SK-N-SH treated with all-trans-retinoic acid at 6 μM for 48 hours (cell line): ENCODE results near the gene PARD3B.

Source experiments
- ARNTL ChIP-seq: fragments of 450-650 bp; formaldehyde crosslinking; IDR thresholded peaks from 2 replicates; pipeline ENCODE4 v1.5.0; 2020; ENCODE audit warnings: low read depth, mild to moderate bottlenecking, moderate library complexity, borderline replicate concordance
- ESRRG ChIP-seq: fragments of 250-450 bp; sonication (Bioruptor Pico); IDR thresholded peaks from 2 replicates; pipeline ENCODE4 v1.6.1; 2021; ENCODE audit warnings: mild to moderate bottlenecking
- ISL1 ChIP-seq: fragments of 250-450 bp; sonication (Bioruptor Pico); IDR thresholded peaks from 2 replicates; pipeline ENCODE4 v2.1.2; 2022; ENCODE audit warnings: mild to moderate bottlenecking, moderate library complexity
- OSR1 ChIP-seq: fragments of 250-450 bp; sonication (Bioruptor Pico); IDR thresholded peaks from 2 replicates; pipeline ENCODE4 v1.8.0; 2022; ENCODE audit warnings: moderate library complexity, mild to moderate bottlenecking, inconsistent platforms
- RARB ChIP-seq: fragments of 250-450 bp; sonication (Bioruptor Pico); IDR thresholded peaks from 2 replicates; pipeline ENCODE4 v1.8.0; 2021; ENCODE audit warnings: mild to moderate bottlenecking, moderate library complexity
- ZFP30 ChIP-seq: fragments of 450-650 bp; formaldehyde crosslinking; IDR thresholded peaks from 2 replicates; pipeline ENCODE4 v1.5.0; 2022; ENCODE audit warnings: mild to moderate bottlenecking, moderate library complexity
- ZNF8 ChIP-seq: fragments of 450-650 bp; formaldehyde crosslinking; IDR thresholded peaks from 2 replicates; pipeline ENCODE4 v1.5.0; 2020; ENCODE audit warnings: mild to moderate bottlenecking, moderate library complexity
- TF ChIP-seq, protein P1 (sequence below): fragments of 250-450 bp; sonication (Bioruptor Pico); IDR thresholded peaks from 2 replicates; pipeline ENCODE4 v1.8.0; 2020; ENCODE audit warnings: mild to moderate bottlenecking, moderate library complexity, borderline replicate concordance
- TF ChIP-seq, protein P2 (sequence below): fragments of 250-450 bp; sonication (Bioruptor Pico); IDR thresholded peaks from 2 replicates; pipeline ENCODE4 v1.5.1; 2021; ENCODE audit warnings: mild to moderate bottlenecking, moderate library complexity
- TF ChIP-seq, protein P3 (sequence below): fragments of 250-450 bp; sonication (Bioruptor Pico); IDR thresholded peaks from 2 replicates; pipeline ENCODE4 v1.5.1; 2020; ENCODE audit warnings: low read depth, mild to moderate bottlenecking, moderate library complexity

DNA sequence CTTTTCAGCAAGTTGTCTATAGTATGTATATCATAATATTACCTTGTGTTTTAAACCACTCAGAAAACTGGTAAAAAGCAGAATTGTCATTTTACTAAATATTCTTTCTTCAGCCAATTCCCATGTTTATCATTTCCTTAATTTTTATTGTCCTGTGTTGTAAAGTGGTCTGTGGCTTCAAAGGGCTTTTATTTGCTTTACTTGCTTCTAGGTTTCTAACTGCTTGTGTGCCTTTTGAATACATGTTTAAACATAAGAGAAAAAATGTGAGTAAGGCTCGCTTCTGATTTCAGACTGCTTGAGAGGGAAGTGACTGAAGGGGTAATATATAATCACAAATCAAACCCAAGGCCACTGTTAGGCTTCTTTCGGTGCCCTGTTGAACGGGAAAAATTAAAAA lies 729.5 kb downstream of the PARD3B start:
- TF ChIP-seq ZFP30 (CRISPR knock-in tag), result no peak
- TF ChIP-seq, protein P1, sequence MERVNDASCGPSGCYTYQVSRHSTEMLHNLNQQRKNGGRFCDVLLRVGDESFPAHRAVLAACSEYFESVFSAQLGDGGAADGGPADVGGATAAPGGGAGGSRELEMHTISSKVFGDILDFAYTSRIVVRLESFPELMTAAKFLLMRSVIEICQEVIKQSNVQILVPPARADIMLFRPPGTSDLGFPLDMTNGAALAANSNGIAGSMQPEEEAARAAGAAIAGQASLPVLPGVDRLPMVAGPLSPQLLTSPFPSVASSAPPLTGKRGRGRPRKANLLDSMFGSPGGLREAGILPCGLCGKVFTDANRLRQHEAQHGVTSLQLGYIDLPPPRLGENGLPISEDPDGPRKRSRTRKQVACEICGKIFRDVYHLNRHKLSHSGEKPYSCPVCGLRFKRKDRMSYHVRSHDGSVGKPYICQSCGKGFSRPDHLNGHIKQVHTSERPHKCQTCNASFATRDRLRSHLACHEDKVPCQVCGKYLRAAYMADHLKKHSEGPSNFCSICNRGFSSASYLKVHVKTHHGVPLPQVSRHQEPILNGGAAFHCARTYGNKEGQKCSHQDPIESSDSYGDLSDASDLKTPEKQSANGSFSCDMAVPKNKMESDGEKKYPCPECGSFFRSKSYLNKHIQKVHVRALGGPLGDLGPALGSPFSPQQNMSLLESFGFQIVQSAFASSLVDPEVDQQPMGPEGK (CRISPR knock-in tag), result no peak
- TF ChIP-seq, protein P2, sequence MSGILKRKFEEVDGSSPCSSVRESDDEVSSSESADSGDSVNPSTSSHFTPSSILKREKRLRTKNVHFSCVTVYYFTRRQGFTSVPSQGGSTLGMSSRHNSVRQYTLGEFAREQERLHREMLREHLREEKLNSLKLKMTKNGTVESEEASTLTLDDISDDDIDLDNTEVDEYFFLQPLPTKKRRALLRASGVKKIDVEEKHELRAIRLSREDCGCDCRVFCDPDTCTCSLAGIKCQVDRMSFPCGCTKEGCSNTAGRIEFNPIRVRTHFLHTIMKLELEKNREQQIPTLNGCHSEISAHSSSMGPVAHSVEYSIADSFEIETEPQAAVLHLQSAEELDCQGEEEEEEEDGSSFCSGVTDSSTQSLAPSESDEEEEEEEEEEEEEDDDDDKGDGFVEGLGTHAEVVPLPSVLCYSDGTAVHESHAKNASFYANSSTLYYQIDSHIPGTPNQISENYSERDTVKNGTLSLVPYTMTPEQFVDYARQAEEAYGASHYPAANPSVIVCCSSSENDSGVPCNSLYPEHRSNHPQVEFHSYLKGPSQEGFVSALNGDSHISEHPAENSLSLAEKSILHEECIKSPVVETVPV (CRISPR knock-in tag), result no peak
- TF ChIP-seq ARNTL (CRISPR knock-in tag), result no peak
- TF ChIP-seq ZNF8, result no peak
- no peak for TF ChIP-seq RARB (CRISPR knock-in tag)
- no peak for TF ChIP-seq ESRRG
- no peak for TF ChIP-seq OSR1
- TF ChIP-seq, protein P3, sequence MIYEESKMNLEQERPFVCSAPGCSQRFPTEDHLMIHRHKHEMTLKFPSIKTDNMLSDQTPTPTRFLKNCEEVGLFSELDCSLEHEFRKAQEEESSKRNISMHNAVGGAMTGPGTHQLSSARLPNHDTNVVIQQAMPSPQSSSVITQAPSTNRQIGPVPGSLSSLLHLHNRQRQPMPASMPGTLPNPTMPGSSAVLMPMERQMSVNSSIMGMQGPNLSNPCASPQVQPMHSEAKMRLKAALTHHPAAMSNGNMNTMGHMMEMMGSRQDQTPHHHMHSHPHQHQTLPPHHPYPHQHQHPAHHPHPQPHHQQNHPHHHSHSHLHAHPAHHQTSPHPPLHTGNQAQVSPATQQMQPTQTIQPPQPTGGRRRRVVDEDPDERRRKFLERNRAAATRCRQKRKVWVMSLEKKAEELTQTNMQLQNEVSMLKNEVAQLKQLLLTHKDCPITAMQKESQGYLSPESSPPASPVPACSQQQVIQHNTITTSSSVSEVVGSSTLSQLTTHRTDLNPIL, result no peak
- no peak for TF ChIP-seq ISL1
